ENCODE data around the gene CEACAM21. TPM values are rescaled to one million over a fixed set of nuclear protein-coding genes. Genes with fewer than 3 reads are reported as not detected.
A peak's percentile ranks its signal among the peaks of the same experiment; 100 is the strongest.

CEACAM21 gene
- total and polyA plus RNA-seq, 4 donors, result 6.5 to 12.2 (median 10.3) TPM

DNA sequence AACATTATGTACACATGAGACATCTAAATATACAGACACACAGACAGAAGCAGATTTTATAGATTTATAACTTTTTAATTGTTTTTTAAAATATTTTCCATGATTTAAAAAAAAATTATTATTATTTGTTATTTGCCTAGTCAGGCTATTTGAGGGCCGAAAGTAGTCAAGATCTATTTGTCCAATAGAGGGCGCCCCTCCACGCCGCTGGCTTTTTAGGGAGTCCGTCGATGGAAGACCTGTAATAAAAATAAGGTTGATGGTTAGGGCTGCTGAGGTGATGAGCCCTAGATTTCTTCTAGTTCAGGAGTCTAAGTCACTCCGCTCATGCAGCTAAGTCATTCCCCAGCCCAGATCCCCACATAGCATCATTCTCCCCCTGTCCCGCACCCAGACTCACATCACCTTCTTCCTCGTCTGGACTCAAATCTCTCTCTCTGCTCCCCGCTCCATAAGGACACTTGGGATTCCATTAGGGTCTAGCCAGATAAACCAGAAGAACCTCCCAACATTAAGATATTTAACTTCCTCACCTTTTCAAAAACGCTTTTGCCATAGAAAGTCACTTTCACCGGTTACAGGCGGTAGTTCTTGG, 33.9 kb upstream of the CEACAM21 start:
- WGBS, 2 donors, result 39 to 40% methylated on average over 13 of the region's 13 CpGs
- DNase-seq, result peak in 2 of 3 donors; percentile 42 to 49
- no peak overlapping the region for H3K27ac ChIP-seq (ENCODE audit: low read depth in 1 of 2, low read length in 1 of 2)
- peaks cover 0 to 6% (median 0%) of the 10 kb centered on the region in 5 donors for H3K4me1 ChIP-seq (ENCODE audit: control insufficient read depth in 5 of 5, insufficient read depth in 5 of 5, low read length in 5 of 5)
- no peak overlapping the region for H3K9ac ChIP-seq (ENCODE audit: insufficient read depth in 1 of 2, low read length in 2 of 2)
- TF ChIP-seq, protein P1, sequence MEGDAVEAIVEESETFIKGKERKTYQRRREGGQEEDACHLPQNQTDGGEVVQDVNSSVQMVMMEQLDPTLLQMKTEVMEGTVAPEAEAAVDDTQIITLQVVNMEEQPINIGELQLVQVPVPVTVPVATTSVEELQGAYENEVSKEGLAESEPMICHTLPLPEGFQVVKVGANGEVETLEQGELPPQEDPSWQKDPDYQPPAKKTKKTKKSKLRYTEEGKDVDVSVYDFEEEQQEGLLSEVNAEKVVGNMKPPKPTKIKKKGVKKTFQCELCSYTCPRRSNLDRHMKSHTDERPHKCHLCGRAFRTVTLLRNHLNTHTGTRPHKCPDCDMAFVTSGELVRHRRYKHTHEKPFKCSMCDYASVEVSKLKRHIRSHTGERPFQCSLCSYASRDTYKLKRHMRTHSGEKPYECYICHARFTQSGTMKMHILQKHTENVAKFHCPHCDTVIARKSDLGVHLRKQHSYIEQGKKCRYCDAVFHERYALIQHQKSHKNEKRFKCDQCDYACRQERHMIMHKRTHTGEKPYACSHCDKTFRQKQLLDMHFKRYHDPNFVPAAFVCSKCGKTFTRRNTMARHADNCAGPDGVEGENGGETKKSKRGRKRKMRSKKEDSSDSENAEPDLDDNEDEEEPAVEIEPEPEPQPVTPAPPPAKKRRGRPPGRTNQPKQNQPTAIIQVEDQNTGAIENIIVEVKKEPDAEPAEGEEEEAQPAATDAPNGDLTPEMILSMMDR (IDR thresholded peaks at IDR 0.05; ENCODE audit: control extremely low read depth, extremely low read depth), result peak; percentile 69
- H3K36me3 ChIP-seq (ENCODE audit: control insufficient read depth in 4 of 4, insufficient read depth in 4 of 4, low read length in 4 of 4), result no peaks in the 10 kb centered on the region
- H3K9me3 ChIP-seq (ENCODE audit: control insufficient read depth in 4 of 4, insufficient read depth in 3 of 4, low read length in 3 of 4), result peaks cover 0 to 3% (median 0%) of the 10 kb centered on the region in 4 donors
- peaks cover 0 to 5% (median 0%) of the 10 kb centered on the region in 3 donors for H3K27me3 ChIP-seq (ENCODE audit: control insufficient read depth in 3 of 3, insufficient read depth in 3 of 3, low read length in 2 of 3)
- ATAC-seq (ENCODE audit: insufficient read depth, low FRiP score), result no peak
- H3K4me3 ChIP-seq, result no peak overlapping the region

DNA sequence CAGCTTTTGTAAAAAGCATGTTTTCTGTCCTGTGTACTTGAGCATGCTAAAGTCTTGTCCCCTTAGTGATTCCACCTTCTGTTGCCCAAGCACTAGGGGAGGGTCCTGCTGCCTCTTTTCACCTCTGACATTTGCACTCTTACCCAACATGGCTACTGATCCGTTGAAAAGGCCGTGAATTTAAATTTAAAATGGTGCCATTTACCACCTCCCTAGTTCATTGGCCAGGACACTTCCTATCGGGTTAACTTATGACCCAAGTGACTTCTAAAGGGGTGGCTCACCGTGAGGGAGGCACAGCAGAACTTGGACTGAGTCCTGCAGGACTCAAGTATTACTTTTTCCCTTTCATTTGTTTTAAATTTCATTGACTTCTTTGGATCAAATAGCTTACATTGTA, 33.3 kb upstream of the CEACAM21 start:
- Histone ChIP-seq H3K36me3 (ENCODE audit: control insufficient read depth in 4 of 4, insufficient read depth in 4 of 4, low read length in 4 of 4) (no peaks in the 10 kb centered on the region), H3K4me1 (ENCODE audit: control insufficient read depth in 5 of 5, insufficient read depth in 5 of 5, low read length in 5 of 5) (peaks cover 0 to 6% (median 0%) of the 10 kb centered on the region in 5 donors), H3K4me3 (no peak overlapping the region), H3K9ac (ENCODE audit: insufficient read depth in 1 of 2, low read length in 2 of 2) (no peak overlapping the region), H3K9me3 (ENCODE audit: control insufficient read depth in 4 of 4, insufficient read depth in 3 of 4, low read length in 3 of 4) (peaks cover 0 to under 1% (median 0%) of the 10 kb centered on the region in 4 donors), H3K27me3 (ENCODE audit: control insufficient read depth in 3 of 3, insufficient read depth in 3 of 3, low read length in 2 of 3) (peaks cover 0 to 4% (median 0%) of the 10 kb centered on the region in 3 donors), H3K27ac (ENCODE audit: low read depth in 1 of 2, low read length in 1 of 2) (no peak overlapping the region)
- 76 to 82% methylated on average over 4 of the region's 4 CpGs for WGBS, 2 donors
- TF ChIP-seq, protein P1 (IDR thresholded peaks at IDR 0.05; ENCODE audit: control extremely low read depth, extremely low read depth), result no peak
- DNase-seq, result no peak
- ATAC-seq (ENCODE audit: insufficient read depth, low FRiP score), result no peak

DNA sequence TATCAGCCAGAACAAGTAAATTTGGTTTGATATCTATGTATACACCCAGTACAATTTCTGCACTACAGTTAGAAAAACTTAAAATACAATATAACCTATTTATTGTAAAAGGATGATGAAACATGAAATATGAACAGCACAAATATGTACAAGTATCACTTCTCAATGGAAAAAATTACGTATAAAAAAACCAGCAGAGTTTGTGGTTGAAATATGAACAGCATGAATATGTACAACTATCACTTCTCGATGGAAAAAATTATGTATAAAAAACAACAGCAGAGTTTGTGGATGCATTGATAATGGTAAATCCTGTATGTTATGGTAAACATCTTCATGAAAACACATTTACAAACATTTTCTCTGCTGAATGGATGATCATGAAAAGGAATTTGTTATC, 32.4 kb upstream of the CEACAM21 start:
- H3K4me1 ChIP-seq (ENCODE audit: control insufficient read depth in 5 of 5, insufficient read depth in 5 of 5, low read length in 5 of 5), result peaks cover 0 to 6% (median 0%) of the 10 kb centered on the region in 5 donors
- WGBS, 2 donors, result 68 to 73% methylated on average over 2 of the region's 2 CpGs
- TF ChIP-seq, protein P1 (IDR thresholded peaks at IDR 0.05; ENCODE audit: control extremely low read depth, extremely low read depth), result no peak
- ATAC-seq (ENCODE audit: insufficient read depth, low FRiP score) (no peak), DNase-seq (no peak)
- H3K27ac ChIP-seq (ENCODE audit: low read depth in 1 of 2, low read length in 1 of 2), result no peak overlapping the region
- no peak overlapping the region for H3K9ac ChIP-seq (ENCODE audit: insufficient read depth in 1 of 2, low read length in 2 of 2)
- peaks cover 0 to 4% (median 0%) of the 10 kb centered on the region in 3 donors for H3K27me3 ChIP-seq (ENCODE audit: control insufficient read depth in 3 of 3, insufficient read depth in 3 of 3, low read length in 2 of 3)
- H3K9me3 ChIP-seq (ENCODE audit: control insufficient read depth in 4 of 4, insufficient read depth in 3 of 4, low read length in 3 of 4), result no peaks in the 10 kb centered on the region
- no peaks in the 10 kb centered on the region for H3K36me3 ChIP-seq (ENCODE audit: control insufficient read depth in 4 of 4, insufficient read depth in 4 of 4, low read length in 4 of 4)
- no peak overlapping the region for H3K4me3 ChIP-seq
